GF-D8 (cell line): Measurements from ENCODE around the gene MPZL3.
"Not testable (repeated sequence)": the region's sequence is repeated elsewhere in the genome, so short reads cannot be mapped to it uniquely, and the experiment has no call there.

Source experiments
- DNase-seq: peaks from one replicate; lab custom pipeline; 2025; lab: John Stamatoyannopoulos, UW

MPZL3 gene

DNA sequence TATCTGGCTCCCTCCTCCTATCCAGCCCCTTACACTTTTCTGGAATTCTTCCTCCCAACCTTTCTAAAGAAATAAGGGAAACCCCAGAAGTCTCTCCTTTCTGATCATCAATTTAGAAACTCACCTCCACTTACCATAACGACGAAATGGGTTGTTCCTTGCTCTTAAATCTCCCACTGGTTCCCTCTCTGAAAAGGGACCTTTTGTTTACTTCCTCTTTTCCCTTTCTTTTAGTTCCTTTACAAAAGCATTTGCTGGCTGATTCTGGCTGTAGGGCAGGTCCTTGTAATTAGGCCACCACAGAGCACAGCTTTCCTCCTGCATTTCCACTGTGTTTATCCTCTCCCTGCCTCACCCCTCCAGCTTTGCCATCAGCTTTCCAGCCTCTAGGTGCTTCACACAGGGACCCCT lies 39.4 kb downstream of the MPZL3 start:
- peak; percentile 93 for DNase-seq

DNA sequence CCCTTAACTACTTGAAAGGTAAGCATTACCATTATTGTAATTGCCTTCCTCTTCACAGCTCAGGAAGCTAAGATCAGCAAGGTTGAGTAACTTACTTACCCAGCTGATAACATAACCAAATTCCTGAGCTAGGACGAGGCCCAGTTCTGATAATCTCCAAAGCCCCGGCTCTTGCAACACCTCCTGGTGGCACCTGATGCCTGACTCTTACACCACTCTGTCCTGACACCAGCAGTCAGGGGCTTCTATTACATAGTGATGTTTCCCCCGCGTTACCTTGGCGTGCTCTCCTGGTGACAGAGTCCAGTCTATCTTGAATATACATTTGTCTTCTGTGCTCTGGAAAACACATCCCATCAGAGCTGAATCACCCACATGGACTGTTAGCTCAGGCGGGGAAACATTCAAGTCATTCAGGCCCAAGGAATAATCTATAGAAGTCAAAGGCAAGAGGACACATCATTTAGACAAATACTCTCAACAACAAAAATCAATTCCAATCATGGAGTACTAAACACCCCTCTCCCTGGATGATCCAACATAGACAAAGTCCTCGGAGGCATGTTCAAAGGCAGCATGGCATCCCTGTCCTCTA lies 39.9 kb downstream of the MPZL3 start:
- DNase-seq: peak; percentile 96

DNA sequence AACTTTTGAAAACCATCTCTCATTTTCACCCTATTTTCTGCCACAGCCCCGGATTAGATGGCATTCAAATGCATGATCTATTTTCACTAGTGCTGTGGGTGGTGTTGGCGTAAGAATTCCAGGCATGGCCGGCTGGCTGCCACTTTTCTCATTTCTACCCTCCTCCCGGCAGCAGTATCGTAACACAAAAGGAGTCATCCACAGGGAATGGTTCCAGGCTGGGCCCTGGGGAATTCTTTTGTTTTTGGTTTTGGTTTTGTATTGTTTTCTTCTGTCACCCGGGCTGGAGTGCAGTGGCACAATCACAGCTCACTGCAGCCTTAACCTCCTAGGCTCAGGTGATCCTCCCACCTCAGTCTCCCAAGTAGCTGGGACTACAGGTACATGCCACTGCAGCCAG lies 41.2 kb downstream of the MPZL3 start:
- no peak for DNase-seq

DNA sequence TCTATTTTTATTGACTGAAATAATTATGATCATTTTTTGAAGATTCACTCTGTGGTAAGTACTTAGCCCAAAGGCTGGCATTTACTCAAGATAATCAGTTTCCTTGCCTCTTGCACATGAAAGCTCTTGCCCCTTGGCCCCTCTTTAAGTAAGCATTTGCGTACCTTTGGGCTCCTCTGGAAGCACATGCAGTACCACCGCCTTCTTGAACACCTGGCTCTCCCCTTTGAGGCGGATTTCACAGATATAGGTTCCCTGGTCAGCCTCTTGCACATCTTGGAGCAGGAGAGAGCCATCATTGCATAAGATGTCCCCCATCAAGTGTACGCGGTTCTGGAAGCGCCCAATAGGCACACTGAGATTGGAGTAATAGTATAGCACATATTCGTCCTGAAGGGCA lies 41.8 kb downstream of the MPZL3 start:
- no peak for DNase-seq

DNA sequence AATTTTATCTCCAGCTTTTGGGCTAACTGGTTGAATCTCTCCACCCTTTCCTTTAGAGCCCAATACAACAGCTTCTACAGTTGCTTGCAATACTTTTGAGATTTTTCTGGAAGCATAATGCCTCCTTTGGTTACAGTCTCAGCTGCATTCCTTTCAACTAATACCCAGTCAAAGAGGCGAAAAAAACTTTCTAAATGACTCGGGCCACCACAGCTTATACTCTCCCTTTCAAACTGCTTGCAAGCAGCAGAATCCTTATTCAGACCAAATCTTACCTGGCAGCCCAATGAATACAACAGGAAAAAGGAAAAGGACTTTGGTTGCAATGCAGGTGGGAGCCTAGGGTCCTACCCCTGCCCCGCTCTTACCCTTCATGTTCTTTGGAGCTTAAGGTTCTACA lies 43.1 kb downstream of the MPZL3 start:
- DNase-seq: no peak

DNA sequence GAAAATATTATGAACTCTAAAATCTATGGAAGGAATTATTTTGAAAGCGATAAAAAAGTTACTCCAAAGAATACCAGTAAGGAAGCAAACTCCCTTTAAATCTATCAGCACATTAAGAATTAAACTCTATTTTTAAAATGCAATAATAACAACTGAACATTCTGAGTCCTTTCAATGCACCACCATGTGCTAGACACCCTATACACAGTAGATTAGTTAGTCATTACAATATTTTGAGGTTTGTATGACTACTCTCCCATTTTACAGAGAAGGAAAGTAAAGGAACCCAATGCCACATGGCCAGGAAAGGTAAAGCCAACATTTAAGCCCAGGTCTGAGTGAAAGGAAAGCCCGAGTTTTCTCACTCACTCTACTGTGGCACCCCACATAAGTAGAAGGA lies 45.1 kb downstream of the MPZL3 start:
- DNase-seq: no peak

DNA sequence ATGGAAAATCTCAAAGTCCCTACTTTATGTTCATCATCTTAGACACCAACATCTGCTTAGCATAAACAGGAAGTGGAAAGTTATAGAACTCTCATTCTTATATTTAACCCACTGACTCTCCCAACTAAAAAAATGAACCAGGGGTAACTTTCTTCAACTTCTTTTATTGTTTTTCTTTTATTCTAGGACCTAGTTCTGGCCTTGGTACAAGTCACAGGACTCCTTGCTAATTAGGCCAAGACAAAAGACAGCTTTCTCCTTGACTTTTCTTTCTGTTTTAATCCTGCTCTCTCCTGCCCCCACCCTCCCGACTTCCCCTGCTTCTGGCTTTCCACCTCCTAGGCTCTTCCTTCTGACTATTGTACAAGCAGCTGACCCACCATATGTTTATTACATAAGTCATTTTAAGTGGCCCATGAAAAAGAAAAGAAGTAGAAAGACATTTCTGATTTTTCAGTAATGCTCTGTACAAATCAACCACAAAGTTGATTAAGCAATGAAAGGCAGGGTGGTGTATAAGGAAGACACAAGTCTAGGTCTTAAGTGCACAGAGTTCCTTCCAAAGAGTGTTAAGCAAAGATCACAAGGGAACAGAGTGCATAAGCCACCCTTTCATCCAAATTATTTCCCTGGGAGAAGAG lies 45.7 kb downstream of the MPZL3 start:
- peak; percentile 89 for DNase-seq

DNA sequence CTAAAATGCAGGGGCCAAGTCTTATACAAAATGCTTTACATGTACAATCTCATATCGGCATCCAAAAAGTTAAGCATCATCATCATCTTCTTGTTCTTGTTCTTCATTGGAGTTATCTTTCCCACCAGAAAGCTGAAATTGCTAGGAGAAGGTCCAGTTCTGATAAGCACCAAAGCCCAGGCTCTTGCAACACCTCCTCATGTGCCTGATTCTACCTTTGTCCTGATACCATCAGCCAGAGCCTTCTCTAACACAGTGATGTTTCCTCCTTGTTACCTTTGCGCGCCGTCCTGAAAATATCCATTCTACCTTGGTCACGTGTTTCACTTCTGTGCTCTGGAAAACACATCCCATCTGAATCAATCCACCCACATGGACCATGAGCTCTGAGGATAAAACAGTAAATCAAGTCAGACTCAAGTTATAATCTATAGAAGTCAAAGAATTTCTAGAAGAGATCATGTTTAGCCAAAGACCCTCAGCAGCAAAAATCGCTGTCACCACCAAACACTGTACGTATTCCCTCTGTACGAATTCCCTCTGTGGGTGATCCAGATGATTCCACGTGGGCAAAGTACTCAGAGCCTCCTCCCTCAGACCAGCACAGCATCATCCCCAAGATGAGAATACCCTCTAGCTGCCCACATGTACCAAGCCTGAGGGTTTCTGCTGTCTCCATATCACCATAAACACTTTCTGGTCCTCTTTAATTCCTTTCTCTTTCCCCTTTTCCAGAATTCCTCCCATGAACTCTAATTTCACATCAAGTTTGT lies 46.4 kb downstream of the MPZL3 start:
- DNase-seq: no peak

DNA sequence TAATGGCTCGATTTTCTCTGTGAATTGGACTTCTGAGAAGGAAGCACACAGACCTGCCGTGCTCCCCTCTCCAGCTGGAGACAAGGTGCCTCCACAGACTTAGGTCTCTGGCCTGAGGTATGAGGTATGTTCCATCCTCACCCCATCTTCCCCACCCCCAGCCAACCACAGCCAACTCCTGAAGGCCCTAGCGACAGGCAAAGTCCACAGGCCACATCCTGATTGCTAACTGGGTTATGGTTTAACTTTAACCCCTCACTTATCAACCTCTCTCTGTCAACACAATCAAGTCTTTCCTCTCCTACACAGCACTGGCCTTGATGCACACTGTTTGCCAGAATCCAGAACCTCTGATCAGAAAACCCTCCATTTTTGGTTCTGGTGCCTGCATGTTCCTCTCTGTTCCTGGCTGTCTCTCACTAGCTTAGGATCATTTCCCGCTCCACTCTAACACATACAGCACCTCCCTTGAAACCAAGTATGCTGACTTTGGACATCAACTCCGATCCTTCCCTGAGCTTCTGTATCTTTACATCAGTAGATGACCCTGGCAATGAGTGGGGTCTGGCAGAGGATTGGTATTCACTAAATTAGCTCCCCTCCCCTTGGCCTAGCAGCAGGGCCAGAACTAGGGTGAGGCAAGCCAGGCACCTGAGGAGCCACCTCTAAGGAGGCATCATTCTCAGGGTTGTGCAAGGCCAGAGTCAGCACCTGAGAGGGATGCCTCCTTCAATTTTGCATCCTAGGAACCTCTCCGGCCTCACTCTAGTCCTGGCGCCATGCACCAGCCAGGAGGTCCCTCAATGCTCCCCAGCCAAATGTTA lies 49.4 kb downstream of the MPZL3 start:
- DNase-seq: peak; percentile 41

DNA sequence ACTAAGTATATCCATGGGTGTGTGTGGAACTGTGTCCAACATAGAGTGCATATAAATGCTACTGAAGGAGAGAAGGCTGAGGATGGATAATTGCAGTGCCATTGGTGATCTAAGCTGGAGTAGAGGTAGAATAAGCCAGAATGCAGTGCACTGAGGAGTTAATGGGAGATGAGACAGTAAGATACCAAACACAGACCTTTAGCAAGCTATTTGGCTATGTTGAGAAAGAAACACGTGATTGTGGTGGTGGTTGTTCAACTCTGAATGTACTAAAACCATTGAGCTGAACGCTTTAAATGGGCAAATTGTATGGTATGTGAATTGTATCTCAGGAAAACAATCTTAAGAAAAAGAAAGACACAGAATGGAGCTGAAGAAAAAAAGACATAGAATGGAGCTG lies 50.2 kb downstream of the MPZL3 start:
- DNase-seq: no peak

DNA sequence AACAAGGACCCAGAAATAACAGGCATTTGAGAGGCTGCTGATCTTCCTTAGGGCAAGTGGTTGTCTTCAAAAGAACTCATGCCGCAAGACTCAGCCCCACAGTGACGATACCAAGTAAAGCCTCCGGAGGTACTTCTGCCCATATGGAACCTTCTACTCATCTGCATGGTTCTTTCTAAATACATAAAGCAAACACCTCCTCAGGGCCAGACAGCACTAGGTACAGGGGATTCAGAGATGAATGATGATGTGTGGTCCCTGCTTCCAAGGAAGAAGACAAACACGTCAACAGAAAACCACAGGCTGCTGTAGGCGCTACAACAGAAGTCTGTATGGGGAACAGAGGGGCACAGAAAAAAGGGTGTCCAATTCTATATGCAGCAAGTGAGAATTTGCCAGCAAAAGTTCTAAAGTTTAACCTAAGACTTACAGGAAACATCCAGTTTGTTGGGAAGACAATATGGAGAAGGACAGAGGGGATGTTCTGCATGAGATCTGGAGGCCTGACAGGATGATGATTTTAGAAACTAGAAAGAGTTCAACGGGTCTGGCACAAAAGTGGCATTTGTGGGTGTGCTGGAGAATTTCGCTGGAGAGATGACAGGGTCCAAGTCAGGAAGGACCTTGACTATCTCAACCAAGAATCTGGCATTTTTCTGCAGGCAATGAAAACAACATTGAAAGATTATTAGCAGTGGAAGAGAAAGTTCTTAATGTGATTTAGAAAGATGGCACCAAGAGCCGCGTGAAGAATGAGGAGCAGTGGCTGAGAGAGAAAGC lies 51.1 kb downstream of the MPZL3 start:
- DNase-seq: no peak

DNA sequence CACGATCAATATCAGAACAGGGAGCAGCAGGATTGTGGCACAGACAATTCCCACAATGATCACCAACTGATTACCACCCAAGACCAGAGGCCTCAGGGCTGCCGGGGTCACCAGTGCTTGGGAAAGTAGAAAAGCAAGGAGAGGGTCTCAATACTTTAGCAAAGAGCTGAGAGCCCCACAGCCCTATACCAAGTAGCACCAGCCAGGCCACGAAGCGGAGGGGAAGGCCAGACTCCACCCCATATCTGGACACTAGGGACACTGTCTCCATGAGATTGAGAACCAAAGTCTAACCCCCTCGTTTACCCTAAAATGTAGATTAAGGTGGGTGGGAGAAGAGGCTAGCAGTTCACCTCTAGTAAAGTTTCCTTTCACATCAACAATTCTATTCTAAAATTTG lies 51.7 kb downstream of the MPZL3 start:
- DNase-seq: no peak

DNA sequence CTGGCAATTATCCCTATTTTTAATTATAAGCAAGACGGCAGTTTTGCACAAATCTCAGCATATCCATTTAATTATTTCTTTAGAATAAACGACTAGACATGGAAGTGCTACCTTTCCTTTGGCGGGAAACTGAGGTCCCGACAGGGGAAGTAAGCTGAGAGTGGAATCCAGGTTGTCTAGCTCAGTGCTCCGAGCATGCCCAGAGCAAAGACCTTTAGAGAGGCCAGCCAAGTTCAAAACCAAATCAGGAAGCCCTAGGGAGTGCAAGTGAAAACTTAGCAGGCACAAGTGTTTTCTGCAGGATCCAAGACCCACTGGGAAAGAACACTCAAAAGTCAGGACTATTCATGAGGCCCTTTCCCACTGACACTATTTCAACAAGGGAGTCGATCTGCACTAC lies 53.0 kb downstream of the MPZL3 start:
- no peak for DNase-seq

DNA sequence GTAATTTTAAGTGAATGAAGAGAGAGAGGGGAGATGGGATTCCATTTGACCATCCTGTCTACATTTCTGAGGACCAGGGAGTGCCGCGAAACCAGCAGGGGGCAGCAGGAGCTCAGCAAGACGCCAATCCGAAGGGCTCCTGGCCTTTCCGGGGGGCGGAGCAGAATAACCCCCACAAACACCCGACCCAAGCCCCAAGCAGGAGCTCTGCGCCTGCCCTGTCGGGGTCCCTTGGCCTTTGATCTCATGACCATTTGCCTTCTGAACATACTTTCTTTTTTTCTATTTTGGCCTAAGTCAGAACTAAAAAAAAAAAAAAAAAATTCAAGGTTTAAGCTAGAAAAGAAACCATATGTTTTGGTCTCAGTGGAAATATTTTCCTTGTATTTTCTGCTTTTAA lies 53.8 kb downstream of the MPZL3 start:
- DNase-seq: peak; percentile 60

DNA sequence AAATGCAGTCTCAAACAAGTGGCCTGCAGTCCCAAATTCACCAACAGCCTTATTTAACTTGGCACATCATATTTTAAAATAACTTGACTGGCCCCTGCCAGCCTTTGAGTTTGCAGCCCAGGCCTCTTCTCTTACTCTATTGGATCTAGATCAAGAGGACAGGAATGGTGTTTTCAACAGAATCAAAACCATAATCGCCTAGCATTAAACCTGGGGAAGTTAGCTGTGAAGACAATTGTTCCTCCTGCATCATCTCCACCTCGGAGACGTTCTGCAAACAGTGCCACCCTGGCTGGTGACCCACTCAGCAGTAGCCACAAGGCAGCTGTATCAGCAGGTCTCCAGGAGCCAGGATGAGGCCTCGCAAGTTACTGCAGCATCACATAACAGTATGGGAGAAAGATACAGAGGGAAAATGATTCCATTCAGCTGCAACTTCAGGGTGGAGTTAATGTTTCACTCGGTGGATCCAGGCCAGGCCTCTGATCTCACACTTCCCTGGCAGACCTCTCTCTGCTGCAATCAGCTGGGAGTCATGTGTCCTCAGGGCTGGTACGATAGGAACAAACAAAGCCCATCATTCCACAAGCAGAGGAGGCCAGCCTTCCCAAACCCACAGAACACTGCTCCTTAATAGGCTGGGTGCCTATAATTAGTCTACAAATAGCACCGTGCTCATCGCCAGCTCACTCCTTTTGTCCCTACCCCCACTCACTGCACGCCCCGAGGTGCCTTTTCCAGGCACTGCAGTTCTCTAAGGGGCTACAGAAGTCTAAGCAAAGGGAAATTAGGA lies 57.1 kb downstream of the MPZL3 start:
- no peak for DNase-seq

DNA sequence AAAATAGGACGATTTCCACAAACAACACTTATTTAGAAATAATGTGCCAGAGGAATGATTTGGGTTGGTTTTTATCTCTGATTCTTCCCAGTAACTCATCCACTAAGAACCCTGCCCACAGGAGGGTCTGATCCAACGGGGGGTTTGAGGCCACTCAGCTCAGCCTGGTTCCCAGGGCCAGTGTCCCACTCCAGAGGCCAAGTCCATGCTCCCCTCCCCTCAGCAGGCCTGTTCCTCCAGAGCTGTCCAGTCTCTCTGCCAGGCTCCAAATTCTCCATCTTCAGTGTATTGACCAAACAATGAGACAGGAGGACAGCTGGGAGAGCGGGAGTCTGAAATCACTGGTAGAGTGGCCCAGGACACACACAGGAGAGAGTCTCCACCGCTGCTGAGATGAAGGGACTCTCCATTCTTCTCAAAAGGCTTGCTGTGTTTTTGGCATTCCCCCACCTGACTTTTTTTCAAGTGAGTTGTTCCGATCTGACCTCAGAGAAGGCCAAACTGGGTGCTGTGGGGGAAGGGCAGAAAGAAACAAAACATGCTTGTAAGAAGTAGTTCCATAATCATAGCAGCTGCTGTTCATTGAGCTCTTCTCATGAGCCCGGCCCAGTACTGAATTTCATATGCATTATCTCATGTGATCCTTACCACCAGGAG lies 58.1 kb downstream of the MPZL3 start:
- DNase-seq: no peak

DNA sequence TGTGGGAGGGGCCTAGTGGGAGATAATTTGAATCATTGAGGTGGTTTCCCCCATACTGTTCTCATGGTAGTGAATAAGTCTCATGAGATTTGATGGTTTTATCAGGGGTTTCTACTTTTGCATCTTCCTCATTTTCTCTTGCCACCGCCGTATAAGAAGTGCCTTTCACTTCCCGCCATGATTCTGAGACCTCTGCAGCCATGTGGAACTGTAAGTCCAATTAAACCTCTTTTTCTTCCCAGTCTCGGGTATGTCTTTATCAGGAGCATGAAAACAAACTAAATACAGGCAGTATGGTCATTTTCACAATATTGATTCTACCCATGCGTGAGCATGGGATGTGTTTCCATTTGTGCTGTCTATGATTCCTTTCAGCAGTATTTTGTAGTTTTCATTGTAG lies 59.3 kb downstream of the MPZL3 start:
- not testable (repeated sequence) for DNase-seq

DNA sequence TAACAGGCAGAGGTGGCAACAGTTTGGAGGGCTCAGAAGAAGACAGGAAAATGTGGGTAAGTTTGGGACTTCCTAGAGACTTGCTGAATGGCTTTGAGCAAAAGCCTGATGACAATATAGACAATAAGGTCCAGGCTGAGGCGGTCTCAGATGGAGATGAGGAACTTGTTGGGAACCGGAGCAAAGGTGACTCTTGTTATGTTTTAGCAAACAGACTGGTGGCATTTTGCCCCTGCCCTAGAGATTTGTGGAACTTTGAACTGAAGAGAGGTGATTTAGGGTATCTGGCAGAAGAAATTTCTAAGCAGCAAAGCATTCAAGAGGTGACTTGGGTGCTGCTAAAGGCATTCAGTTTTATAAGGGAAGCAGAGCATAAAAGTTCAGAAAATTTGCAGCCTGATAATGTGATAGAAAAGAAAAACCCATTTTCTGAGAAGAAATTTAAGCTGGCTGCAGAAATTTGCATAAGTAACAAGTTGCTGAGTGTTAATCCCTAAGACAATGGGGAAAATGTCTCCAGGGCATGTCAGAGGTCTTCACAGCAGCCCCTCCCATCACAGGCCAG lies 61.1 kb downstream of the MPZL3 start:
- not testable (repeated sequence) for DNase-seq

DNA sequence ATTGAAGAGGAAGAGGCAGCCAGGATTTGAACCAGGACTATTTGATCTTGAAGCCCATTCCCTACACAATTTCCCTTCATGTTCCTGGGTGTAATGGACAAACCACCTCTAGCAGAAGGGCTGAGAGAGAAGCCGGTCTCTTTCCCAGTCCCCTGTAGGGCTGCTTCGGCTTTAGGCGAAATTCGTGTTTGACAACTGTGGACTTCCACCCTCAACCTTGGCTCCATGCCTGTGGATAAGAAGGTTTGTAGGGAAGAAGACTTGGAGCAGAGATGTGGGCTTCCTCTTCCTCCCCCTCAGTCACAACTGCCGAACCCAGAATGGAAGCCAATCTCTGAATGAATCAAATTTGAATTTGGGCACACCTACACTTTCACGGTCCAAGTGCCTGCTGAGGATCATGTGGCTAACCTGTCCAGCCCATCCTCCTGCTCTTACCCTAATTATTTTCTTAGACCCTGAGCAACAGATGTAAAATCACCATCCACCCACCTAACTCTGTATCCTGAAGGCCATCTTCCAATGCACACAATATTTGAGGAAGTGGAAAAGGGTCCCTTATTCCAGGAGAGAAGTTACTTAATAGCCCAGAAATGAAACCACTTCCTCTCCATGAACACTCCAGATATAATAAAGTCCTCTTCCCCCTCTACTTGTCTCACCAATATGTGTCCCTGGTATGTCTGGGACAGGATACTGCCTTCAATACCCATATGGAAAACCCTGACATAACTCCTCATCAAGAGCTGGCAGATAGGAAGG lies 65.6 kb downstream of the MPZL3 start:
- DNase-seq: peak; percentile 67
